Body of pancreas (tissue), 4 donors: ENCODE data around the gene RAB11FIP4.

ENCODE experiments used
- CTCF ChIP-seq, 7 experiments: fragments of 450-650 bp in 4 of 7; fragments of 200-600 bp in 3 of 7; sonication (generic) in 3 of 7; IDR thresholded peaks; one replicate each; pipeline ENCODE4 v1.5.1; 2016 to 2019; ENCODE audit warnings: antibody characterized with exemption in 7 of 7
- POLR2A ChIP-seq, 3 donors: fragments of 450-650 bp; IDR thresholded peaks; one replicate each; pipeline ENCODE4 v1.6.1; 2016; ENCODE audit warnings: antibody characterized with exemption in 3 of 3, mild to moderate bottlenecking in 2 of 3

GRCh38 chr17:31435581-31435980 lies 44.1 kb downstream of the RAB11FIP4 start:
- TF ChIP-seq POLR2A (IDR thresholded peaks at IDR 0.05), result no peak
- TF ChIP-seq CTCF (IDR thresholded peaks at IDR 0.05), result no peak
